Measurements from ENCODE around the gene DPEP2.
"Not testable (repeated sequence)": the region's sequence is repeated elsewhere in the genome, so short reads cannot be mapped to it uniquely, and the experiment has no call there.

Gene DPEP2

GRCh38 chr16:67998779-67999688 is at the start of gene DPEP2:
Gene DPEP2, minus strand, starts transcription at chr16:67999484. Its CDS starts 6,272 bp downstream, at chr16:67993212.
- peak; percentile 25 for DNase-seq (ENCODE audit: low read depth, low spot score)

- no peak for DNase-seq (ENCODE audit: low read depth, low spot score)
These were observed 48.7 kb upstream of the DPEP2 start for GRCh38 chr16:68047987-68048386.

GRCh38 chr16:68046106-68046505 is 46.8 kb upstream of the DPEP2 start:
- no peak for DNase-seq (ENCODE audit: low read depth, low spot score)

- no peak for DNase-seq (ENCODE audit: low read depth, low spot score)
These were observed 42.5 kb upstream of the DPEP2 start for GRCh38 chr16:68041783-68042182.

- DNase-seq (ENCODE audit: low read depth, low spot score): peak; percentile 83
These were observed 41.4 kb upstream of the DPEP2 start for GRCh38 chr16:68040506-68041288.

- DNase-seq (ENCODE audit: low read depth, low spot score): no peak
These were observed 38.7 kb upstream of the DPEP2 start for GRCh38 chr16:68037841-68038597.

GRCh38 chr16:68035227-68035626 is 35.9 kb upstream of the DPEP2 start:
- DNase-seq (ENCODE audit: low read depth, low spot score): no peak

- DNase-seq (ENCODE audit: low read depth, low spot score): no peak
These were observed 33.8 kb upstream of the DPEP2 start for GRCh38 chr16:68033101-68033500.

GRCh38 chr16:68031951-68032350 is 32.7 kb upstream of the DPEP2 start:
- no peak for DNase-seq (ENCODE audit: low read depth, low spot score)

- not testable (repeated sequence) for DNase-seq (ENCODE audit: low read depth, low spot score)
These were observed 30.8 kb upstream of the DPEP2 start for GRCh38 chr16:68030108-68030507.

- DNase-seq (ENCODE audit: low read depth, low spot score): no peak
These were observed 29.7 kb upstream of the DPEP2 start for GRCh38 chr16:68028996-68029395.

GRCh38 chr16:68022728-68023537 is 23.6 kb upstream of the DPEP2 start, which contains the start of the genes DDX28 and DUS2:
Gene DDX28, minus strand, starts transcription at chr16:68023232. Its CDS starts 30 bp downstream, at chr16:68023202.
Gene DUS2, plus strand, starts transcription at chr16:68023284. Its CDS starts 14,740 bp downstream, at chr16:68038024.
- DNase-seq (ENCODE audit: low read depth, low spot score): peak; percentile 93

GRCh38 chr16:68022278-68022727 is 23.0 kb upstream of the DPEP2 start:
- no peak for DNase-seq (ENCODE audit: low read depth, low spot score)

- no peak for DNase-seq (ENCODE audit: low read depth, low spot score)
These were observed 22.2 kb upstream of the DPEP2 start for GRCh38 chr16:68021490-68021889.

- DNase-seq (ENCODE audit: low read depth, low spot score): no peak
These were observed 19.9 kb upstream of the DPEP2 start for GRCh38 chr16:68019167-68019680.

- no peak for DNase-seq (ENCODE audit: low read depth, low spot score)
These were observed 16.4 kb upstream of the DPEP2 start, which contains the start of gene DPEP2NB for GRCh38 chr16:68015681-68016080. Gene DPEP2NB, minus strand, starts transcription at chr16:68015911. Its CDS starts 141 bp downstream, at chr16:68015770.

GRCh38 chr16:68013440-68013839 is 14.2 kb upstream of the DPEP2 start:
- DNase-seq (ENCODE audit: low read depth, low spot score): no peak

GRCh38 chr16:68009872-68010271 is 10.6 kb upstream of the DPEP2 start:
- not testable (repeated sequence) for DNase-seq (ENCODE audit: low read depth, low spot score)

GRCh38 chr16:68009157-68009735 is 10.0 kb upstream of the DPEP2 start:
- no peak for DNase-seq (ENCODE audit: low read depth, low spot score)

GRCh38 chr16:68005786-68006286 is 6.6 kb upstream of the DPEP2 start:
- no peak for DNase-seq (ENCODE audit: low read depth, low spot score)
